ENCODE measurements around the gene RADIL. TPM values are rescaled to one million over a fixed set of nuclear protein-coding genes. Genes with fewer than 3 reads are reported as not detected.

The RADIL gene
- total RNA-seq, 1 experiment from 2014 or later: 5.0 TPM

DNA sequence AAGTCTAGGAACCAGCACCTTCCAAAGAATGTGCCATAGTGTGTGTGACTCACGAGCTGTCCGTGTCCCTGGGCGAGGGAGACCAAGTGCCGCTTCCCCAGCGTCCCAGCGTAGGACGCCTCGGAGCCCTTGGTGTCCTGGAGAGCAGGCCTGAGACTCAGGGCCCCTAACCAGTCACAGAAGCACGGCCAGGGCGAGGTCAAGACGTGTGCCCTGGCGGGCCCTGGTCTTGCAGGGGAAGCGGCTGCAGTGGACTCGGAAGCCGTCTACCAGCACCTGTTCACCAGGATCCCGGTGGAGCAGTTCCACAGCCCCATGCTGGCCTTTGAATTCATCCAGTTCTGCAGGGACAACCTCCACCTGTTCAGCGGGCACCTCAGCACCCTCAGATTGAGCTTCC lies 97.5 kb downstream of the RADIL start:
- ChIA-PET CTCF (interaction anchor here (0.6 to 0.7 kb wide), 2 partner anchors 11 to 27 kb away, joined by 3 to 9 read pairs; no protein-coding TSS in a partner anchor), POLR2A (ENCODE audit: low non-redundant PET) (no interaction called here)
- Histone ChIP-seq H3K9me3 (ENCODE audit: low read depth, low read length, poor library complexity, severe bottlenecking) (no peaks in the 10 kb centered on the region), H3K4me3 (ENCODE audit: low read depth, low read length, poor library complexity, severe bottlenecking) (no peak overlapping the region), H3K36me3 (ENCODE audit: insufficient read depth, low read length, poor library complexity, severe bottlenecking) (peaks cover 12% of the 10 kb centered on the region), H3K27ac (ENCODE audit: low read depth, low read length, poor library complexity, severe bottlenecking) (no peak overlapping the region), H3K4me1 (ENCODE audit: insufficient read depth, low read length, poor library complexity, severe bottlenecking) (no peaks in the 10 kb centered on the region), H3K27me3 (replicated peaks; ENCODE audit: insufficient read depth, low read depth, low read length, poor library complexity) (no peaks in the 10 kb centered on the region)
- no peak for TF ChIP-seq CTCF (conservative IDR thresholded peaks at IDR 0.05; ENCODE audit: low read depth, low read length)
- TF ChIP-seq EZH2 (IDR thresholded peaks at IDR 0.05; ENCODE audit: borderline replicate concordance, low read depth, low read length, poor library complexity, severe bottlenecking): no peak
- BruUV-seq (replicated peaks): no TSS peak
- intact Hi-C loops (cut with micrococcal nuclease; ENCODE audit: unreplicated experiment): no loop called here
- no peak for DNase-seq (ENCODE audit: low spot score)

- POLR2A ChIA-PET (ENCODE audit: low non-redundant PET): no interaction called here
- Histone ChIP-seq H3K4me1 (ENCODE audit: insufficient read depth, low read length, poor library complexity, severe bottlenecking) (no peaks in the 10 kb centered on the region), H3K27ac (ENCODE audit: low read depth, low read length, poor library complexity, severe bottlenecking) (no peak overlapping the region), H3K27me3 (replicated peaks; ENCODE audit: insufficient read depth, low read depth, low read length, poor library complexity) (no peaks in the 10 kb centered on the region), H3K9me3 (ENCODE audit: low read depth, low read length, poor library complexity, severe bottlenecking) (no peaks in the 10 kb centered on the region), H3K4me3 (ENCODE audit: low read depth, low read length, poor library complexity, severe bottlenecking) (no peak overlapping the region), H3K36me3 (ENCODE audit: insufficient read depth, low read length, poor library complexity, severe bottlenecking) (peaks cover 12% of the 10 kb centered on the region)
- CTCF ChIA-PET: interaction anchor here (0.6 to 0.7 kb wide), 2 partner anchors 10 to 27 kb away, joined by 3 to 9 read pairs; no protein-coding TSS in a partner anchor
- intact Hi-C loops (cut with micrococcal nuclease; ENCODE audit: unreplicated experiment): no loop called here
- BruUV-seq (replicated peaks): no TSS peak
- no peak for TF ChIP-seq EZH2 (IDR thresholded peaks at IDR 0.05; ENCODE audit: borderline replicate concordance, low read depth, low read length, poor library complexity, severe bottlenecking)
- TF ChIP-seq CTCF (conservative IDR thresholded peaks at IDR 0.05; ENCODE audit: low read depth, low read length): no peak
- DNase-seq (ENCODE audit: low spot score): no peak
Measured at GRCh38 chr7:4785371-4785770, 98.1 kb downstream of the RADIL start.

DNA sequence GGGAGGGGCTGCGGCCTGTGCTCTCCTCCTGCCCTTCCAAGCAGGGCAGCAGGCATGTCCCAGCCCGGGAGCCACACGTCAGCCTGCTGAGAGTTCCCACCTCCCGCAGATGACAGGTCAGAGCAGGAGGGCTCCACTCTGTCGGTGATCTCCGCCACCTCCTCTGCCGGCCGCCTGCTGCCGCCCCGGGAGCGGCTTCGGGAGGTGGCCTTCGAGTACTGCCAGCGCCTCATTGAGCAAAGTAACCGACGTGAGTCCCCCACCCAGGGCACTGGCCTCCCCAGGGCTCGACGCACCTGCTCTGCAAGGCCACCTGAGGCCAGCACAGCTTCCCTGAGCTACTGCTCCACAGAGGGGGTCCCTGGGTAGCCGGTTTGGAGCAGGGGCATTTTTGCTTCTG lies 98.7 kb downstream of the RADIL start:
- Histone ChIP-seq H3K4me3 (ENCODE audit: low read depth, low read length, poor library complexity, severe bottlenecking) (no peak overlapping the region), H3K27ac (ENCODE audit: low read depth, low read length, poor library complexity, severe bottlenecking) (no peak overlapping the region), H3K4me1 (ENCODE audit: insufficient read depth, low read length, poor library complexity, severe bottlenecking) (no peaks in the 10 kb centered on the region), H3K36me3 (ENCODE audit: insufficient read depth, low read length, poor library complexity, severe bottlenecking) (peaks cover 12% of the 10 kb centered on the region), H3K27me3 (replicated peaks; ENCODE audit: insufficient read depth, low read depth, low read length, poor library complexity) (no peaks in the 10 kb centered on the region), H3K9me3 (ENCODE audit: low read depth, low read length, poor library complexity, severe bottlenecking) (no peaks in the 10 kb centered on the region)
- BruUV-seq (replicated peaks): no TSS peak
- ChIA-PET CTCF (no interaction called here), POLR2A (ENCODE audit: low non-redundant PET) (no interaction called here)
- no peak for DNase-seq (ENCODE audit: low spot score)
- TF ChIP-seq EZH2 (IDR thresholded peaks at IDR 0.05; ENCODE audit: borderline replicate concordance, low read depth, low read length, poor library complexity, severe bottlenecking) (no peak), CTCF (conservative IDR thresholded peaks at IDR 0.05; ENCODE audit: low read depth, low read length) (no peak)
- intact Hi-C loops (cut with micrococcal nuclease; ENCODE audit: unreplicated experiment): no loop called here
